Lung (tissue), 12 donors: Measurements from ENCODE around the gene TMEM176B. TPM values are rescaled to one million over a fixed set of nuclear protein-coding genes. Genes with fewer than 3 reads are reported as not detected.

ENCODE experiments used
- ATAC-seq: fragments of 200-7000 bp; cut with Tn5 transposase; one replicate; pipeline ENCODE4 v1.9.1; 2020; ENCODE audit warnings: moderate number of reproducible peaks; ENCODE audit not compliant: insufficient read depth, low FRiP score
- DNase-seq, 3 donors: peaks; one replicate each; pipeline ENCODE4 v3.0.0-alpha.2; 2013 to 2017
- H3K27ac ChIP-seq, 2 donors: one replicate each; pipeline ENCODE4 v1.5.1; 2013; ENCODE audit warnings: mild to moderate bottlenecking in 2 of 2, moderate library complexity in 2 of 2, control low read depth in 1 of 2, inconsistent platforms in 1 of 2, low read depth in 1 of 2, low read length in 1 of 2
- H3K27me3 ChIP-seq, 3 donors: one replicate each; pipeline ENCODE4 v1.5.1; 2013; ENCODE audit warnings: low read length in 2 of 3; ENCODE audit not compliant: control insufficient read depth in 3 of 3, insufficient read depth in 3 of 3
- H3K36me3 ChIP-seq, 4 donors: one replicate each; pipeline ENCODE4 v1.5.1; 2013; ENCODE audit warnings: low read length in 4 of 4, mild to moderate bottlenecking in 1 of 4, moderate library complexity in 1 of 4; ENCODE audit not compliant: control insufficient read depth in 4 of 4, insufficient read depth in 4 of 4
- H3K4me1 ChIP-seq, 5 donors: one replicate each; pipeline ENCODE4 v1.5.1; 2013; ENCODE audit warnings: low read length in 5 of 5, mild to moderate bottlenecking in 2 of 5, moderate library complexity in 1 of 5; ENCODE audit not compliant: control insufficient read depth in 5 of 5, insufficient read depth in 5 of 5
- H3K4me3 ChIP-seq: one replicate; pipeline ENCODE4 v1.5.1; 2013; ENCODE audit warnings: mild to moderate bottlenecking, control low read depth, moderate library complexity
- H3K9ac ChIP-seq, 2 donors: one replicate each; pipeline ENCODE4 v1.5.1; 2013; ENCODE audit warnings: low read length in 2 of 2, control low read depth in 1 of 2; ENCODE audit not compliant: insufficient read depth in 1 of 2
- H3K9me3 ChIP-seq, 4 donors: one replicate each; pipeline ENCODE4 v1.5.1; 2013; ENCODE audit warnings: low read length in 3 of 4, mild to moderate bottlenecking in 1 of 4, moderate library complexity in 1 of 4; ENCODE audit not compliant: control insufficient read depth in 4 of 4, insufficient read depth in 3 of 4
- WGBS, 2 donors: extraction: QIAGEN DNeasy Blood & Tissue Kit; methylation state at CpG; one replicate each; pipeline ENCODE4 v1.1.7; 2013; 5-methylcytosine and 5-hydroxymethylcytosine counted together
- polyA plus RNA-seq, 2 donors: library from polyadenylated mRNA; stranded (reverse); fragments of 200-250 nt; gene quantifications; one replicate each; pipeline ENCODE4 v1.2.1, GENCODE V29; 2013
- total RNA-seq, 2 donors: library from RNA; depleted of rRNA in 1 of 2; stranded (reverse); fragments of >200 nt in 1 of 2; gene quantifications; one replicate each; pipeline ENCODE4 v1.2.1, GENCODE V29; 2014 to 2021
- TF ChIP-seq, protein P1 (sequence below): IDR thresholded peaks from 2 replicates; pipeline ENCODE4 v1.5.1; 2012; ENCODE audit warnings: mild to moderate bottlenecking; ENCODE audit errors: control extremely low read depth, extremely low read depth
- donor health status: control.
- donor health status: control.
- donor health status: Bipolar disorder and iron deficiency.
- donor health status: healthy.
- donor health status: DM: yes; HTN: yes; CAD: no.

Gene TMEM176B
- total and polyA plus RNA-seq, 4 donors = 14.6 to 54.8 (median 38.2) TPM

- Histone ChIP-seq H3K9me3 (peaks cover 0 to 21% (median 2%) of the 10 kb centered on the region in 4 donors), H3K36me3 (peaks cover 0 to 2% (median 0%) of the 10 kb centered on the region in 4 donors), H3K4me3 (no peak overlapping the region), H3K27ac (no peak overlapping the region), H3K4me1 (peaks cover 0 to 11% (median 5%) of the 10 kb centered on the region in 5 donors), H3K27me3 (peaks cover 0 to 44% (median 27%) of the 10 kb centered on the region in 3 donors), H3K9ac (no peak overlapping the region)
- TF ChIP-seq, protein P1, sequence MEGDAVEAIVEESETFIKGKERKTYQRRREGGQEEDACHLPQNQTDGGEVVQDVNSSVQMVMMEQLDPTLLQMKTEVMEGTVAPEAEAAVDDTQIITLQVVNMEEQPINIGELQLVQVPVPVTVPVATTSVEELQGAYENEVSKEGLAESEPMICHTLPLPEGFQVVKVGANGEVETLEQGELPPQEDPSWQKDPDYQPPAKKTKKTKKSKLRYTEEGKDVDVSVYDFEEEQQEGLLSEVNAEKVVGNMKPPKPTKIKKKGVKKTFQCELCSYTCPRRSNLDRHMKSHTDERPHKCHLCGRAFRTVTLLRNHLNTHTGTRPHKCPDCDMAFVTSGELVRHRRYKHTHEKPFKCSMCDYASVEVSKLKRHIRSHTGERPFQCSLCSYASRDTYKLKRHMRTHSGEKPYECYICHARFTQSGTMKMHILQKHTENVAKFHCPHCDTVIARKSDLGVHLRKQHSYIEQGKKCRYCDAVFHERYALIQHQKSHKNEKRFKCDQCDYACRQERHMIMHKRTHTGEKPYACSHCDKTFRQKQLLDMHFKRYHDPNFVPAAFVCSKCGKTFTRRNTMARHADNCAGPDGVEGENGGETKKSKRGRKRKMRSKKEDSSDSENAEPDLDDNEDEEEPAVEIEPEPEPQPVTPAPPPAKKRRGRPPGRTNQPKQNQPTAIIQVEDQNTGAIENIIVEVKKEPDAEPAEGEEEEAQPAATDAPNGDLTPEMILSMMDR = no peak
- WGBS, 2 donors = 91 to 95% methylated on average over 12 of the region's 12 CpGs
- no peak for ATAC-seq
- DNase-seq = no peak
These were observed 2.0 kb upstream of the TMEM176B start for GRCh38 chr7:150801946-150802771.

GRCh38 chr7:150801242-150801945 lies 1.2 kb upstream of the TMEM176B start:
- WGBS, 2 donors = 40 to 42% methylated on average over 25 to 26 of the region's 26 CpGs
- H3K27me3 ChIP-seq = peaks cover 0 to 44% (median 31%) of the 10 kb centered on the region in 3 donors
- H3K9me3 ChIP-seq = peaks cover 0 to 19% (median 2%) of the 10 kb centered on the region in 4 donors
- DNase-seq = no peak
- ATAC-seq = no peak
- H3K9ac ChIP-seq = no peak overlapping the region
- no peak overlapping the region for H3K27ac ChIP-seq
- H3K36me3 ChIP-seq = peaks cover 0 to 2% (median 0%) of the 10 kb centered on the region in 4 donors
- TF ChIP-seq, protein P1 = no peak
- peaks cover 0 to 11% (median 5%) of the 10 kb centered on the region in 5 donors for H3K4me1 ChIP-seq
- peak overlapping the region; percentile 32 for H3K4me3 ChIP-seq

DNA sequence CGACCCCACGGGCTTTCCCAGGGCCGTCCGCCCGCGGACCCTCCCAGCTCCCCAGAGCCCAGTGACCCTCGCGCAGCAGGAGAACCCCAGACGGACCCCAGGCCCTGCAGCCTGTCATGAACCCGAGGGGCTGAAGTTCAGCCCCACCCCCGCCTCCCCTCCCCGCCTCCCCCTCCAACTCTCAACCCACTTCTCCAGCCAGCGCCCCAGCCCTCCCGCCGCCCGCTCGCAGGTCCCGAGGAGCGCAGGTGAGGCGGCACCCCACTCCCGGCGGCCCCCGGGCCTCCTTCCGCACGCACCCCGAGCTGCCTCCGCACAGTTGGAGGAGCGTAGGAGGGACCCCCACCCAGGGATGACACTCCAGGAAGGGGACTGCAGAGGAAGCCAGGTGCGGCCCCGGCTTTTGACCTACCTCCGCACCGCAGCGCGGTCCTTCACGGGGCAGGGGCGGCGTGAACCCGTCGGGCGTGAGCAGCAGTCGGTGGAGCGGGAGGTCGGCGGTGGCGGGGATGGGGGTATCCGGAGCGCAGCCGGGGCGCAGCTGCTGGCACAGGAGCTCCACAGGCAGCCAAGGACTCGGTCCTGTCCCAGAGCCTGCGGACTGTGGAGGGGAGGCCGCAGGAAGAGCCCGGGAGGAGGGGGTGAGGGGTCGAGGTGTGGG lies 547 bp upstream of the TMEM176B start, which contains the start of gene TMEM176A:
TMEM176A (plus strand) TSS at position 189 of the 661 bp plus-strand sequence. CDS start 782 bp downstream, outside the sequence.
- peak; percentile 65 for ATAC-seq
- WGBS, 2 donors = 4 to 9% methylated on average over 36 to 54 of the region's 54 CpGs
- Histone ChIP-seq H3K27ac (peak within 1 kb of the TSS in 1 of 2 donors; percentile 55), H3K9ac (no peak within 1 kb of the TSS), H3K4me3 (peak within 1 kb of the TSS; percentile 32), H3K4me1 (peaks cover 0 to 11% (median 5%) of the 10 kb centered on the region in 5 donors), H3K36me3 (peaks cover 0 to 2% (median 0%) of the 10 kb centered on the region in 4 donors), H3K27me3 (peaks cover 0 to 44% (median 31%) of the 10 kb centered on the region in 3 donors), H3K9me3 (peaks cover 0 to 15% (median under 1%) of the 10 kb centered on the region in 4 donors)
- TF ChIP-seq, protein P1 = no peak
- DNase-seq = no peak
